Chondrocyte (in vitro differentiated cells): ENCODE data around the gene TMEM255A. TPM values are rescaled to one million over a fixed set of nuclear protein-coding genes. Genes with fewer than 3 reads are reported as not detected.

Source experiments
- DNase-seq: peaks from one replicate; pipeline ENCODE4 v3.0.0; 2021; ENCODE audit warnings: mixed read lengths, low spot score
- H3K27ac Mint-ChIP-seq: one replicate; pipeline ENCODE4 v1.8.0; 2021; ENCODE audit warnings: mild to moderate bottlenecking, moderate library complexity, mixed read lengths; ENCODE audit not compliant: unreplicated experiment
- H3K27me3 Mint-ChIP-seq: 2 replicates; pipeline ENCODE4 v1.8.0; 2021; ENCODE audit warnings: low read depth, mixed read lengths
- H3K36me3 Mint-ChIP-seq: 2 replicates; pipeline ENCODE4 v1.8.0; 2021; ENCODE audit warnings: low read depth, mixed read lengths
- H3K4me1 Mint-ChIP-seq: 2 replicates; pipeline ENCODE4 v1.8.0; 2021; ENCODE audit warnings: low read depth, mild to moderate bottlenecking, mixed read lengths
- H3K4me3 Mint-ChIP-seq: one replicate; pipeline ENCODE4 v1.8.0; 2021; ENCODE audit warnings: mild to moderate bottlenecking, moderate library complexity, mixed read lengths; ENCODE audit not compliant: unreplicated experiment
- H3K9me3 Mint-ChIP-seq: 2 replicates; pipeline ENCODE4 v1.8.0; 2021; ENCODE audit warnings: low read depth, mixed read lengths
- total RNA-seq: library from RNA; stranded (reverse); gene quantifications from 3 replicates; pipeline ENCODE4 v1.2.1, GENCODE V29; 2021
- TF ChIP-seq, protein P1 (sequence below): fragments of 200-600 bp; sonication (generic); IDR thresholded peaks from 2 replicates; pipeline ENCODE4 v1.5.0; 2021; ENCODE audit warnings: antibody characterized with exemption, mild to moderate bottlenecking, moderate library complexity

Gene TMEM255A
- total RNA-seq, 1 donor from 2014 or later: 0.10 TPM

GRCh38 chrX:120281021-120281624 lies 30.1 kb downstream of the TMEM255A start:
- H3K9me3 Mint-ChIP-seq: peaks cover 18% of the 10 kb centered on the region
- peaks cover 6% of the 10 kb centered on the region for H3K27me3 Mint-ChIP-seq
- TF ChIP-seq, protein P1, sequence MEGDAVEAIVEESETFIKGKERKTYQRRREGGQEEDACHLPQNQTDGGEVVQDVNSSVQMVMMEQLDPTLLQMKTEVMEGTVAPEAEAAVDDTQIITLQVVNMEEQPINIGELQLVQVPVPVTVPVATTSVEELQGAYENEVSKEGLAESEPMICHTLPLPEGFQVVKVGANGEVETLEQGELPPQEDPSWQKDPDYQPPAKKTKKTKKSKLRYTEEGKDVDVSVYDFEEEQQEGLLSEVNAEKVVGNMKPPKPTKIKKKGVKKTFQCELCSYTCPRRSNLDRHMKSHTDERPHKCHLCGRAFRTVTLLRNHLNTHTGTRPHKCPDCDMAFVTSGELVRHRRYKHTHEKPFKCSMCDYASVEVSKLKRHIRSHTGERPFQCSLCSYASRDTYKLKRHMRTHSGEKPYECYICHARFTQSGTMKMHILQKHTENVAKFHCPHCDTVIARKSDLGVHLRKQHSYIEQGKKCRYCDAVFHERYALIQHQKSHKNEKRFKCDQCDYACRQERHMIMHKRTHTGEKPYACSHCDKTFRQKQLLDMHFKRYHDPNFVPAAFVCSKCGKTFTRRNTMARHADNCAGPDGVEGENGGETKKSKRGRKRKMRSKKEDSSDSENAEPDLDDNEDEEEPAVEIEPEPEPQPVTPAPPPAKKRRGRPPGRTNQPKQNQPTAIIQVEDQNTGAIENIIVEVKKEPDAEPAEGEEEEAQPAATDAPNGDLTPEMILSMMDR: no peak
- no peak for DNase-seq
- no peaks in the 10 kb centered on the region for H3K4me1 Mint-ChIP-seq
- H3K36me3 Mint-ChIP-seq: peaks cover 2% of the 10 kb centered on the region
- H3K27ac Mint-ChIP-seq: no peak overlapping the region
- H3K4me3 Mint-ChIP-seq: no peak overlapping the region

GRCh38 chrX:120274958-120275357 lies 36.3 kb downstream of the TMEM255A start:
- DNase-seq: no peak
- Mint-ChIP-seq H3K4me3 (no peak overlapping the region), H3K36me3 (no peaks in the 10 kb centered on the region), H3K27me3 (peaks cover 3% of the 10 kb centered on the region), H3K9me3 (peaks cover 1% of the 10 kb centered on the region), H3K27ac (no peak overlapping the region), H3K4me1 (peaks cover under 1% of the 10 kb centered on the region)
- TF ChIP-seq, protein P1: no peak

GRCh38 chrX:120274145-120274544 lies 37.1 kb downstream of the TMEM255A start:
- H3K4me1 Mint-ChIP-seq: peaks cover 6% of the 10 kb centered on the region
- TF ChIP-seq, protein P1: no peak
- no peak for DNase-seq
- peaks cover 3% of the 10 kb centered on the region for H3K9me3 Mint-ChIP-seq
- H3K27ac Mint-ChIP-seq: no peak overlapping the region
- H3K27me3 Mint-ChIP-seq: peaks cover 3% of the 10 kb centered on the region
- no peak overlapping the region for H3K4me3 Mint-ChIP-seq
- H3K36me3 Mint-ChIP-seq: no peaks in the 10 kb centered on the region

DNA sequence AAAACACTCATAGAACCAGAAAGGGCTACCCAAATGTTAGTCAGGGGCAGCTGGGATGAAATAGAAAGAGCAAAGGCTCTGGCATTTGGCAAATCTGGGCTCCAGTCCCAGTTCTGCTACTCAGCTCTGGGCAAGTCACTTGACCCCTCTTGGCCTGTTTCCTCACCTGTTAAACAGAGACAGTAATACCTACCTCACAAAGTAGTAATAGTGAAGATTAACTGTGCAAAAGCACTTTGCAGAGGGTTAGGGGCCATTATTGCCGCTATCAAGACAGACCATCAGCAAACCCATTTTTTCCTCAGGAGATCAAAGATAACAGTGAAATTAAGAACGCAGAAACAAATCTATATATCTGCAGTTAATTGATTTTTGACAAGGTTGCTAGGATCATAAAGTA lies 40.0 kb downstream of the TMEM255A start:
- peaks cover 6% of the 10 kb centered on the region for H3K4me1 Mint-ChIP-seq
- H3K9me3 Mint-ChIP-seq: peaks cover 3% of the 10 kb centered on the region
- no peak overlapping the region for H3K4me3 Mint-ChIP-seq
- TF ChIP-seq, protein P1: no peak
- H3K27ac Mint-ChIP-seq: no peak overlapping the region
- no peaks in the 10 kb centered on the region for H3K36me3 Mint-ChIP-seq
- DNase-seq: no peak
- H3K27me3 Mint-ChIP-seq: peaks cover 1% of the 10 kb centered on the region

GRCh38 chrX:120270567-120270966 lies 40.7 kb downstream of the TMEM255A start:
- H3K9me3 Mint-ChIP-seq: peaks cover 3% of the 10 kb centered on the region
- no peak for DNase-seq
- TF ChIP-seq, protein P1: no peak
- H3K27me3 Mint-ChIP-seq: peaks cover 1% of the 10 kb centered on the region
- H3K36me3 Mint-ChIP-seq: no peaks in the 10 kb centered on the region
- peaks cover 6% of the 10 kb centered on the region for H3K4me1 Mint-ChIP-seq
- H3K4me3 Mint-ChIP-seq: no peak overlapping the region
- H3K27ac Mint-ChIP-seq: no peak overlapping the region
